SH-SY5Y (cell line): ENCODE measurements around the gene MBOAT7.

ENCODE experiments used
- GATA2 ChIP-seq: IDR thresholded peaks from 2 replicates; pipeline ENCODE4 v1.6.1; 2011; ENCODE audit warnings: mild to moderate bottlenecking, low read depth, low read length
- GATA3 ChIP-seq: IDR thresholded peaks from 2 replicates; pipeline ENCODE4 v1.6.1; 2011; ENCODE audit warnings: low read depth, mild to moderate bottlenecking, low read length, moderate library complexity

DNA sequence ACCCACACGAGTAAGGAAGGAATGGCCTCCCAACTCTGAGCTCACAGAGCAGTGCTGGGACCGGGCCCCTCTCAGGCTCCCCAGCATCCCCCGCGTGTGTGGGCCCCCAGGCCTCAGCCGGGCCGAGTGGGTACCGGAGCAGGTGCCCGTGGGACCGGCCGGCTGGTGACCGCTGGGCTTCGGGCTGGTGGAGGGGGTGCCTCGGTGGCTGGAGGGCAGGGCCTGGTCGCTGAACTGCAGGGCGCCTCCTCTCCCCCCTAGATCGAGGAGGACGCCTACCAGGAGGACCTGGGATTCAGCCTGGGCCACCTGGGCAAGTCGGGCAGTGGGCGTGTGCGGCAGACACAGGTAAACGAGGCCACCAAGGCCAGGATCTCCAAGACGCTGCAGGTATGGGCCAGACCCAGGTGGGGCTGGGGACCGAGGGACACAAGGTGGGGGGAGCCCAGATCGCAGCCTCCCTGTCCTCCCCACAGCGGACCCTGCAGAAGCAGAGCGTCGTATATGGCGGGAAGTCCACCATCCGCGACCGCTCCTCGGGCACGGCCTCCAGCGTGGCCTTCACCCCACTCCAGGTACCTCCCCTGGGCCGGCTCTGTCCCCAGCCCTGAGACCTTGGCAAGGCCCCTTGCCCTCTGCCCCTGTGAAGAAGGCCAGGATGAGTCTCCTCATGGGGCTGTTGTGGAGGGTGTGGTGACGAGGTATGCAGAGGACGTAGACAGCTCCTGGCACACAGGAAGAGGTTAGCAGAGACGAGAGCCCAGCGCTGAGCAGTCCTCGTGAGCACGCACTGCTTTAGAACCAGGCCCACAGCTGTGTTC, 60.4 kb downstream of the MBOAT7 start:
- TF ChIP-seq GATA2, result no peak
- no peak for TF ChIP-seq GATA3
